HepG2 (cell line): ENCODE results near the gene ALKBH5. TPM values are rescaled to one million over a fixed set of nuclear protein-coding genes. Genes with fewer than 3 reads are reported as not detected.
A peak's percentile ranks its signal among the peaks of the same experiment; 100 is the strongest.

Source experiments
- ATAC-seq: fragments of 200-7000 bp; cut with Tn5 transposase; 3 replicates; pipeline ENCODE4 v1.9.1; 2020; ENCODE audit warnings: mild to moderate bottlenecking, moderate library complexity
- BruUV-seq: library from RNA; stranded (reverse); fragments of 400-500 nt; replicated peaks from 2 replicates; lab custom pipeline; 2021; lab: Mats Ljungman, UMichigan
- CTCF ChIA-PET: fragments of 300-600 bp; formaldehyde crosslinking; extraction: SDS; loops from one replicate; lab custom pipeline; 2021; ENCODE audit warnings: low total read pairs, inconsistent platforms, low intra/inter-chr PET ratio; lab: Yijun Ruan, JAX
- POLR2A ChIA-PET: fragments of 350-600 bp; sonication (Branson Sonifier 250); formaldehyde crosslinking; loops from one replicate; lab custom pipeline; 2020; ENCODE audit warnings: antibody characterized with exemption, inconsistent platforms; lab: Yijun Ruan, JAX
- DNase-seq: peaks from one replicate; pipeline ENCODE4 v3.0.0-alpha.2; 2015; ENCODE audit warnings: low spot score
- FAIRE-seq: peaks from 3 replicates; lab custom pipeline; 2011; peaks lifted over from hg19 to GRCh38; lab: Jason Lieb, UNC
- H2AFZ ChIP-seq: one replicate; pipeline ENCODE4 v1.6.1; 2011; ENCODE audit warnings: low read length, inconsistent platforms
- H3K27ac ChIP-seq: fragments of 300-600 bp; 3 replicates; pipeline ENCODE4 v1.8.0; 2011; ENCODE audit warnings: mixed run types, mild to moderate bottlenecking, mixed read lengths, low read length, inconsistent platforms; ENCODE audit not compliant: insufficient read depth; ENCODE audit errors: extremely low read length
- H3K27me3 ChIP-seq, 2 experiments: fragments of 200-600 bp in 1 of 2; 2 replicates in 1 of 2; 3 replicates in 1 of 2; pipeline versions ENCODE4 v1.6.0 to v1.8.0; 2011; ENCODE audit warnings: low read length in 2 of 2, mild to moderate bottlenecking in 2 of 2, moderate library complexity in 2 of 2, inconsistent platforms in 1 of 2; ENCODE audit not compliant: insufficient read depth in 2 of 2, control insufficient read depth in 1 of 2
- H3K36me3 ChIP-seq, 2 experiments: fragments of 200-600 bp in 1 of 2; replicated peaks in 1 of 2; 2 replicates in 1 of 2; 3 replicates in 1 of 2; pipeline versions ENCODE4 v1.5.1 to v1.8.0; 2011; ENCODE audit warnings: low read length in 2 of 2, inconsistent platforms in 1 of 2; ENCODE audit not compliant: insufficient read depth in 2 of 2, control insufficient read depth in 1 of 2
- H3K4me1 ChIP-seq: 2 replicates; pipeline ENCODE4 v1.5.1; 2012; ENCODE audit warnings: low read length, inconsistent platforms; ENCODE audit not compliant: insufficient read depth
- H3K4me2 ChIP-seq: 2 replicates; pipeline ENCODE4 v1.6.0; 2011; ENCODE audit warnings: low read depth, low read length, inconsistent platforms
- H3K4me3 ChIP-seq, 3 experiments: fragments of 200-600 bp in 1 of 3; sonication (generic), shearing (Covaris generic) in 1 of 3; replicated peaks in 1 of 3; 2 replicates each; pipeline ENCODE4 v1.5.1; 2011 to 2016; ENCODE audit warnings: low read length in 3 of 3, inconsistent platforms in 2 of 3, low read depth in 2 of 3, mild to moderate bottlenecking in 2 of 3, control low read depth in 1 of 3, mixed read lengths in 1 of 3; ENCODE audit not compliant: insufficient read depth in 1 of 3
- H3K79me2 ChIP-seq: one replicate; pipeline ENCODE4 v1.6.1; 2011; ENCODE audit warnings: low read length, inconsistent platforms; ENCODE audit not compliant: insufficient read depth
- H3K9ac ChIP-seq: 2 replicates; pipeline ENCODE4 v1.6.0; 2011; ENCODE audit warnings: mild to moderate bottlenecking, low read depth, low read length, inconsistent platforms; ENCODE audit not compliant: insufficient read depth
- H3K9me3 ChIP-seq: 2 replicates; pipeline ENCODE4 v1.5.1; 2012; ENCODE audit warnings: mild to moderate bottlenecking, low read length
- H4K20me1 ChIP-seq: 2 replicates; pipeline ENCODE4 v1.6.0; 2011; ENCODE audit warnings: inconsistent platforms, mild to moderate bottlenecking, low read length, moderate library complexity; ENCODE audit not compliant: insufficient read depth
- CAMTA2 ChIP-seq: sonication (generic); formaldehyde crosslinking; IDR thresholded peaks from 2 replicates; pipeline ENCODE4 v1.4.0; 2020; ENCODE audit warnings: mild to moderate bottlenecking, missing genetic modification reagents, borderline replicate concordance
- EED ChIP-seq: sonication (generic); formaldehyde crosslinking; IDR thresholded peaks from 2 replicates; pipeline ENCODE4 v1.5.0; 2020; ENCODE audit warnings: mild to moderate bottlenecking, missing genetic modification reagents
- FOXA1 ChIP-seq, 2 experiments: fragments of 450-650 bp in 1 of 2; sonication (generic) in 1 of 2; formaldehyde crosslinking in 1 of 2; IDR thresholded peaks; 2 replicates each; pipeline versions ENCODE4 v1.4.0 to v1.6.1; 2016 to 2020; ENCODE audit warnings: missing genetic modification reagents in 1 of 2
- FOXM1 ChIP-seq: sonication (generic); formaldehyde crosslinking; IDR thresholded peaks from 2 replicates; pipeline ENCODE4 v1.5.0; 2020; ENCODE audit warnings: missing genetic modification reagents
- KDM6A ChIP-seq: IDR thresholded peaks from 2 replicates; pipeline ENCODE4 v1.6.1; 2016; ENCODE audit warnings: low read depth
- XRCC5 ChIP-seq: fragments of 200-400 bp; formaldehyde crosslinking; optimal IDR thresholded peaks from 2 replicates; pipeline ENCODE3; 2017; ENCODE audit warnings: mild to moderate bottlenecking, low read length
- ZKSCAN8 ChIP-seq: IDR thresholded peaks from 2 replicates; pipeline ENCODE4 v1.6.1; 2016; ENCODE audit warnings: borderline replicate concordance, missing genetic modification reagents, missing compliant biosample characterization
- ZNF468 ChIP-seq: sonication (generic); formaldehyde crosslinking; IDR thresholded peaks from 2 replicates; pipeline ENCODE4 v1.8.0; 2022; ENCODE audit warnings: mild to moderate bottlenecking, moderate library complexity, missing genetic modification reagents
- WGBS: methylation state at CpG from one replicate; pipeline ENCODE4 v1.1.6; 2017; ENCODE audit warnings: low lambda C conversion rate; 5-methylcytosine and 5-hydroxymethylcytosine counted together
- in situ Hi-C: cut with HindIII; loops from 2 replicates; pipeline ENCODE4 v1.10.0; 2017; ENCODE audit warnings: low pct_unique_long_range_greater_than_20kb; ENCODE audit not compliant: extremely low pct_ligation_motif_present
- intact Hi-C: fragments of 100-400 bp; cut with micrococcal nuclease; formaldehyde crosslinking; loops from one replicate; pipeline ENCODE4 v1.10.0; 2022; ENCODE audit not compliant: unreplicated experiment
- polyA plus RNA-seq, 8 experiments: library from polyadenylated mRNA; depleted of rRNA in 3 of 8; stranded (reverse) in 7 of 8; unstranded in 1 of 8; fragments of >200 nt; fragmentation: Illumina TruSeq in 4 of 8; extraction: Trizol in 4 of 8; gene quantifications; 2 replicates each; pipeline versions ENCODE4 v1.2.1 to v1.2.3, GENCODE V29; 2011 to 2016; ENCODE audit warnings: low read depth in 4 of 8, missing spikeins in 1 of 8, mixed read lengths in 1 of 8; ENCODE audit not compliant: insufficient read depth in 1 of 8
- total RNA-seq, 5 experiments: library from RNA; depleted of rRNA; stranded (reverse); fragments of >200 nt; fragmentation: Illumina TruSeq; extraction: Trizol; gene quantifications; 2 replicates each; pipeline ENCODE4 v1.2.3, GENCODE V29; 2016; ENCODE audit warnings: low read depth in 1 of 5
- TF ChIP-seq, protein P1 (sequence below): sonication (generic); formaldehyde crosslinking; IDR thresholded peaks from 2 replicates; pipeline ENCODE4 v1.4.0; 2020; ENCODE audit warnings: missing genetic modification reagents, borderline replicate concordance
- TF ChIP-seq, protein P2 (sequence below): sonication (generic); formaldehyde crosslinking; IDR thresholded peaks from 2 replicates; pipeline ENCODE4 v1.5.0; 2020; ENCODE audit warnings: mild to moderate bottlenecking, missing genetic modification reagents, moderate library complexity
- TF ChIP-seq, protein P3 (sequence below): sonication (generic); formaldehyde crosslinking; IDR thresholded peaks from 2 replicates; pipeline ENCODE4 v1.8.0; 2022; ENCODE audit warnings: low read depth, missing genetic modification reagents
- TF ChIP-seq, protein P4 (sequence below): sonication (generic); formaldehyde crosslinking; conservative IDR thresholded peaks from 2 replicates; pipeline ENCODE4 v1.8.1; 2023; ENCODE audit warnings: missing genetic modification reagents

Gene ALKBH5
- total and polyA plus RNA-seq, 2 of the 13 experiments (the other 11 are each of a cell fraction or from before 2014, with no cell fraction given): 68.9 to 76.9 TPM

DNA sequence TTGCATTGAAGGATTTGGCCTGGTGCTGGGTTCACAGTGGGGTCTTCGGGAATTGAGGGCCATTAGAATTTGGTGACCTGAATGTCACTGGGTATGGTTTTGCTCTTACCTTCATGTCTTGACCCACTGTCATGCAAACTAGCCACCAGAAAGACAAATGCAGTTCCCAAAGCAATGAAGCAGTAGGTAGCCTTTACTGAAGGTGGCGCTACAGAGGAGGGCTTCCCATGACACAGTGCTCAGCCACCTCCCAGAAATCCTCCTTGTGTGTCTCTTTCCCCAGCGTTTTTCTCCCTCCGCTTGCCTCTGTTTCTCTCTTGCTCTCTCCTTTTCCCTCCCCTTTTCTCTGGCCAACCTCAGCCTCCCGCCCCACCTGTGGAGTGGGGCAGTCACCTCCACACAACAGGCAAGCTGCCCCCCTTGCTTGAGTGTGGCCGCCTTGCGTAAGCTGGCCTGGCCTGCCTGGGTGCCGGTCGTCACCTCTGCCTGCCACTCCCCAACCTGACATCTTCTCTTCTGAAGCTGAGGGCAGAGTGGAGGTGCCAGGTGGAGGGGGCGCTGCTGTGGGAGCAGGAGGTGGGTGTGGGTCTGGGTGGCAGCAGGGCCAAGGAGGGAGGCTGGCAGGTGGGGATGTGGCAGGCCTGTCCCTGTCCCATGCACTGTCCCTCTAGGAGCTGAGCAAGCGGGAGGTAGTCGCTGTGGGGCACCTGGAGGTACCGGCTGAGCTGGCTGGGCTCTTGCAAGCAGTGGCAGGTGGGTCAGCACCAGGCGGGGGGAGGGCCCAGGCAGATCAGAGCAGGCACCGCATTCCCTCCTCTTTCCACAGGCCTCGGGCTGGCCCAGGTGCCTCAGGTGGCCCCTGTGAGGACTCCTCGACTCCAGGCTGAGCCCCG, 40.3 kb upstream of the ALKBH5 start (continued):
- 0 out of 2 replicates have a peak, but pooled peaks have one; percentile 31 for TF ChIP-seq EED
- TF ChIP-seq XRCC5: peak; percentile 27
- TF ChIP-seq, protein P1, sequence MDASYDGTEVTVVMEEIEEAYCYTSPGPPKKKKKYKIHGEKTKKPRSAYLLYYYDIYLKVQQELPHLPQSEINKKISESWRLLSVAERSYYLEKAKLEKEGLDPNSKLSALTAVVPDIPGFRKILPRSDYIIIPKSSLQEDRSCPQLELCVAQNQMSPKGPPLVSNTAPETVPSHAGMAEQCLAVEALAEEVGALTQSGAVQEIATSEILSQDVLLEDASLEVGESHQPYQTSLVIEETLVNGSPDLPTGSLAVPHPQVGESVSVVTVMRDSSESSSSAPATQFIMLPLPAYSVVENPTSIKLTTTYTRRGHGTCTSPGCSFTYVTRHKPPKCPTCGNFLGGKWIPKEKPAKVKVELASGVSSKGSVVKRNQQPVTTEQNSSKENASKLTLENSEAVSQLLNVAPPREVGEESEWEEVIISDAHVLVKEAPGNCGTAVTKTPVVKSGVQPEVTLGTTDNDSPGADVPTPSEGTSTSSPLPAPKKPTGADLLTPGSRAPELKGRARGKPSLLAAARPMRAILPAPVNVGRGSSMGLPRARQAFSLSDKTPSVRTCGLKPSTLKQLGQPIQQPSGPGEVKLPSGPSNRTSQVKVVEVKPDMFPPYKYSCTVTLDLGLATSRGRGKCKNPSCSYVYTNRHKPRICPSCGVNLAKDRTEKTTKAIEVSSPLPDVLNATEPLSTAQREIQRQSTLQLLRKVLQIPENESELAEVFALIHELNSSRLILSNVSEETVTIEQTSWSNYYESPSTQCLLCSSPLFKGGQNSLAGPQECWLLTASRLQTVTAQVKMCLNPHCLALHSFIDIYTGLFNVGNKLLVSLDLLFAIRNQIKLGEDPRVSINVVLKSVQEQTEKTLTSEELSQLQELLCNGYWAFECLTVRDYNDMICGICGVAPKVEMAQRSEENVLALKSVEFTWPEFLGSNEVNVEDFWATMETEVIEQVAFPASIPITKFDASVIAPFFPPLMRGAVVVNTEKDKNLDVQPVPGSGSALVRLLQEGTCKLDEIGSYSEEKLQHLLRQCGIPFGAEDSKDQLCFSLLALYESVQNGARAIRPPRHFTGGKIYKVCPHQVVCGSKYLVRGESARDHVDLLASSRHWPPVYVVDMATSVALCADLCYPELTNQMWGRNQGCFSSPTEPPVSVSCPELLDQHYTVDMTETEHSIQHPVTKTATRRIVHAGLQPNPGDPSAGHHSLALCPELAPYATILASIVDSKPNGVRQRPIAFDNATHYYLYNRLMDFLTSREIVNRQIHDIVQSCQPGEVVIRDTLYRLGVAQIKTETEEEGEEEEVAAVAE (CRISPR knock-in tag): no peak
- TF ChIP-seq, all 625 proteins: peak for 15

DNA sequence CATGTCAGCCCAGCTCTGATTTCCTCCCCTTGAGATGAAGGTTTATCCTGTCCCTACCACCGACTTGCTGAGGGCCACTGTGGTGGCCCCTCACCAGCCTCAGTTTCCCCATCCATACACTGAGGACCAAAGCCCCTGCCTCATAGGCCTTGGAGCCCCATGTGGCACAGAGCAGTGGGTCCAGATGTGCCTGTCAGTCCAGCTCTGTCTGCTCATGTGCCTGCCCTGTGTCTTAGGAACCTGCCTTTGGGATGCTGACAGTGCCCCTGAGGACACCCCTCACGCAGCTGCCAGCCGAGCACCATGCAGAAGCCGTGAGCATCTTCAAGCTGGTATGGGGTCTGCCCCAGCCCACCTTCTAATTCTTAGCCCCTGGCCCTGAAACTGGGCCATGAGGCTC, 39.4 kb upstream of the ALKBH5 start:
- H3K9ac ChIP-seq: no peak overlapping the region
- CTCF ChIA-PET: no interaction called here
- no peaks in the 10 kb centered on the region for H3K36me3 ChIP-seq
- no peaks in the 10 kb centered on the region for H3K79me2 ChIP-seq
- POLR2A ChIA-PET: no interaction called here
- H3K27ac ChIP-seq: no peak overlapping the region
- FAIRE-seq (no peak), ATAC-seq (no peak), DNase-seq (no peak)
- WGBS: 30% methylated on average over 2 of the region's 4 CpGs
- H4K20me1 ChIP-seq: no peaks in the 10 kb centered on the region; the same call in 1 of the 2 replicates
- BruUV-seq: no TSS peak
- in situ Hi-C loops: no loop called here
- no peak overlapping the region for H2AFZ ChIP-seq
- peaks cover 2 to 6% of the 10 kb centered on the region in 2 experiments; a peak in 3 of 5 replicates for H3K27me3 ChIP-seq
- no peaks in the 10 kb centered on the region for H3K9me3 ChIP-seq
- peaks cover 20% of the 10 kb centered on the region for H3K4me1 ChIP-seq
- intact Hi-C loops: no loop called here
- no peak overlapping the region for H3K4me2 ChIP-seq
- H3K4me3 ChIP-seq: no peak overlapping the region
- TF ChIP-seq, protein P2, sequence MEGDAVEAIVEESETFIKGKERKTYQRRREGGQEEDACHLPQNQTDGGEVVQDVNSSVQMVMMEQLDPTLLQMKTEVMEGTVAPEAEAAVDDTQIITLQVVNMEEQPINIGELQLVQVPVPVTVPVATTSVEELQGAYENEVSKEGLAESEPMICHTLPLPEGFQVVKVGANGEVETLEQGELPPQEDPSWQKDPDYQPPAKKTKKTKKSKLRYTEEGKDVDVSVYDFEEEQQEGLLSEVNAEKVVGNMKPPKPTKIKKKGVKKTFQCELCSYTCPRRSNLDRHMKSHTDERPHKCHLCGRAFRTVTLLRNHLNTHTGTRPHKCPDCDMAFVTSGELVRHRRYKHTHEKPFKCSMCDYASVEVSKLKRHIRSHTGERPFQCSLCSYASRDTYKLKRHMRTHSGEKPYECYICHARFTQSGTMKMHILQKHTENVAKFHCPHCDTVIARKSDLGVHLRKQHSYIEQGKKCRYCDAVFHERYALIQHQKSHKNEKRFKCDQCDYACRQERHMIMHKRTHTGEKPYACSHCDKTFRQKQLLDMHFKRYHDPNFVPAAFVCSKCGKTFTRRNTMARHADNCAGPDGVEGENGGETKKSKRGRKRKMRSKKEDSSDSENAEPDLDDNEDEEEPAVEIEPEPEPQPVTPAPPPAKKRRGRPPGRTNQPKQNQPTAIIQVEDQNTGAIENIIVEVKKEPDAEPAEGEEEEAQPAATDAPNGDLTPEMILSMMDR: no peak
- TF ChIP-seq, protein P3, sequence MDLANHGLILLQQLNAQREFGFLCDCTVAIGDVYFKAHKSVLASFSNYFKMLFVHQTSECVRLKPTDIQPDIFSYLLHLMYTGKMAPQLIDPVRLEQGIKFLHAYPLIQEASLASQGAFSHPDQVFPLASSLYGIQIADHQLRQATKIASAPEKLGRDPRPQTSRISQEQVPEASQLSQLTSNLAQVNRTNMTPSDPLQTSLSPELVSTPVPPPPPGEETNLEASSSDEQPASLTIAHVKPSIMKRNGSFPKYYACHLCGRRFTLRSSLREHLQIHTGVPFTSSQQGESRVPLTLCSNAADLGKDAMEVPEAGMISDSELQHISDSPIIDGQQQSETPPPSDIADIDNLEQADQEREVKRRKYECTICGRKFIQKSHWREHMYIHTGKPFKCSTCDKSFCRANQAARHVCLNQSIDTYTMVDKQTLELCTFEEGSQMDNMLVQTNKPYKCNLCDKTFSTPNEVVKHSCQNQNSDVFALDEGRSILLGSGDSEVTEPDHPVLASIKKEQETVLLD (CRISPR knock-in tag): no peak
- TF ChIP-seq ZKSCAN8 (CRISPR knock-in tag) (no peak), FOXM1 (CRISPR knock-in tag) (no peak), CAMTA2 (CRISPR knock-in tag) (no peak), FOXA1 (IDR thresholded peaks at IDR 0.05) (no peak), FOXA1 (CRISPR knock-in tag; IDR thresholded peaks at IDR 0.05) (no peak), ZNF468 (CRISPR knock-in tag) (no peak), KDM6A (CRISPR knock-in tag) (no peak)
- TF ChIP-seq, protein P4, sequence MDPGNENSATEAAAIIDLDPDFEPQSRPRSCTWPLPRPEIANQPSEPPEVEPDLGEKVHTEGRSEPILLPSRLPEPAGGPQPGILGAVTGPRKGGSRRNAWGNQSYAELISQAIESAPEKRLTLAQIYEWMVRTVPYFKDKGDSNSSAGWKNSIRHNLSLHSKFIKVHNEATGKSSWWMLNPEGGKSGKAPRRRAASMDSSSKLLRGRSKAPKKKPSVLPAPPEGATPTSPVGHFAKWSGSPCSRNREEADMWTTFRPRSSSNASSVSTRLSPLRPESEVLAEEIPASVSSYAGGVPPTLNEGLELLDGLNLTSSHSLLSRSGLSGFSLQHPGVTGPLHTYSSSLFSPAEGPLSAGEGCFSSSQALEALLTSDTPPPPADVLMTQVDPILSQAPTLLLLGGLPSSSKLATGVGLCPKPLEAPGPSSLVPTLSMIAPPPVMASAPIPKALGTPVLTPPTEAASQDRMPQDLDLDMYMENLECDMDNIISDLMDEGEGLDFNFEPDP (CRISPR knock-in tag): no peak
